ENCODE measurements around the gene MGMT.

MGMT gene

GRCh38 chr10:129780901-129781795 is 314.1 kb downstream of the MGMT start:
- Mint-ChIP-seq H3K9me3 (peaks cover 12% of the 10 kb centered on the region), H3K36me3 (ENCODE audit: low read depth) (no peaks in the 10 kb centered on the region), H3K27ac (no peak overlapping the region), H3K4me1 (ENCODE audit: low read depth) (no peaks in the 10 kb centered on the region), H3K27me3 (ENCODE audit: low read depth) (no peaks in the 10 kb centered on the region), H3K4me3 (no peak overlapping the region)

GRCh38 chr10:129784291-129784690 is 317.2 kb downstream of the MGMT start:
- no peaks in the 10 kb centered on the region for H3K27me3 Mint-ChIP-seq (ENCODE audit: low read depth)
- H3K9me3 Mint-ChIP-seq, result peaks cover 12% of the 10 kb centered on the region
- no peak overlapping the region for H3K4me3 Mint-ChIP-seq
- H3K36me3 Mint-ChIP-seq (ENCODE audit: low read depth), result no peaks in the 10 kb centered on the region
- no peak overlapping the region for H3K27ac Mint-ChIP-seq
- no peaks in the 10 kb centered on the region for H3K4me1 Mint-ChIP-seq (ENCODE audit: low read depth)

GRCh38 chr10:129784891-129785290 is 317.9 kb downstream of the MGMT start:
- Mint-ChIP-seq H3K4me1 (ENCODE audit: low read depth) (no peaks in the 10 kb centered on the region), H3K36me3 (ENCODE audit: low read depth) (no peaks in the 10 kb centered on the region), H3K27me3 (ENCODE audit: low read depth) (no peaks in the 10 kb centered on the region), H3K27ac (no peak overlapping the region), H3K9me3 (peaks cover 12% of the 10 kb centered on the region), H3K4me3 (no peak overlapping the region)

- no peaks in the 10 kb centered on the region for H3K27me3 Mint-ChIP-seq (ENCODE audit: low read depth)
- peaks cover 15% of the 10 kb centered on the region for H3K9me3 Mint-ChIP-seq
- H3K27ac Mint-ChIP-seq, result no peak overlapping the region
- H3K36me3 Mint-ChIP-seq (ENCODE audit: low read depth), result no peaks in the 10 kb centered on the region
- no peak overlapping the region for H3K4me3 Mint-ChIP-seq
- H3K4me1 Mint-ChIP-seq (ENCODE audit: low read depth), result no peaks in the 10 kb centered on the region
Measured at GRCh38 chr10:129785536-129785981, 318.5 kb downstream of the MGMT start.

GRCh38 chr10:129786216-129786615 is 319.2 kb downstream of the MGMT start:
- no peaks in the 10 kb centered on the region for H3K36me3 Mint-ChIP-seq (ENCODE audit: low read depth)
- H3K9me3 Mint-ChIP-seq, result peaks cover 20% of the 10 kb centered on the region
- H3K27ac Mint-ChIP-seq, result no peak overlapping the region

GRCh38 chr10:129787557-129787956 is 320.5 kb downstream of the MGMT start:
- Mint-ChIP-seq H3K36me3 (ENCODE audit: low read depth) (no peaks in the 10 kb centered on the region), H3K9me3 (peaks cover 22% of the 10 kb centered on the region), H3K4me3 (no peak overlapping the region), H3K4me1 (ENCODE audit: low read depth) (no peaks in the 10 kb centered on the region), H3K27me3 (ENCODE audit: low read depth) (no peaks in the 10 kb centered on the region), H3K27ac (no peak overlapping the region)

More at GRCh38 chr10:129786216-129786615, 319.2 kb downstream of the MGMT start:
- Mint-ChIP-seq H3K4me3 (no peak overlapping the region), H3K4me1 (ENCODE audit: low read depth) (no peaks in the 10 kb centered on the region), H3K27me3 (ENCODE audit: low read depth) (no peaks in the 10 kb centered on the region)

GRCh38 chr10:129788215-129788614 is 321.2 kb downstream of the MGMT start:
- H3K27ac Mint-ChIP-seq, result no peak overlapping the region

GRCh38 chr10:129790715-129791446 is 323.8 kb downstream of the MGMT start:
- no peak overlapping the region for H3K4me3 Mint-ChIP-seq
- H3K36me3 Mint-ChIP-seq (ENCODE audit: low read depth), result no peaks in the 10 kb centered on the region
- H3K4me1 Mint-ChIP-seq (ENCODE audit: low read depth), result no peaks in the 10 kb centered on the region

More at GRCh38 chr10:129788215-129788614, 321.2 kb downstream of the MGMT start:
- Mint-ChIP-seq H3K9me3 (peaks cover 27% of the 10 kb centered on the region), H3K27me3 (ENCODE audit: low read depth) (no peaks in the 10 kb centered on the region), H3K4me1 (ENCODE audit: low read depth) (no peaks in the 10 kb centered on the region), H3K36me3 (ENCODE audit: low read depth) (no peaks in the 10 kb centered on the region), H3K4me3 (no peak overlapping the region)

GRCh38 chr10:129792141-129792540 is 325.1 kb downstream of the MGMT start:
- Mint-ChIP-seq H3K27me3 (ENCODE audit: low read depth) (no peaks in the 10 kb centered on the region), H3K9me3 (peaks cover 27% of the 10 kb centered on the region), H3K27ac (no peak overlapping the region), H3K36me3 (ENCODE audit: low read depth) (no peaks in the 10 kb centered on the region), H3K4me3 (no peak overlapping the region), H3K4me1 (ENCODE audit: low read depth) (no peaks in the 10 kb centered on the region)

More at GRCh38 chr10:129790715-129791446, 323.8 kb downstream of the MGMT start:
- Mint-ChIP-seq H3K9me3 (peaks cover 29% of the 10 kb centered on the region), H3K27me3 (ENCODE audit: low read depth) (no peaks in the 10 kb centered on the region), H3K27ac (no peak overlapping the region)

- no peak overlapping the region for H3K27ac Mint-ChIP-seq
- H3K4me1 Mint-ChIP-seq (ENCODE audit: low read depth), result no peaks in the 10 kb centered on the region
- H3K36me3 Mint-ChIP-seq (ENCODE audit: low read depth), result no peaks in the 10 kb centered on the region
- peaks cover 22% of the 10 kb centered on the region for H3K9me3 Mint-ChIP-seq
- no peak overlapping the region for H3K4me3 Mint-ChIP-seq
- no peaks in the 10 kb centered on the region for H3K27me3 Mint-ChIP-seq (ENCODE audit: low read depth)
Measured at GRCh38 chr10:129792864-129793263, 325.8 kb downstream of the MGMT start.

- no peak overlapping the region for H3K4me3 Mint-ChIP-seq
- no peaks in the 10 kb centered on the region for H3K27me3 Mint-ChIP-seq (ENCODE audit: low read depth)
- peaks cover 22% of the 10 kb centered on the region for H3K9me3 Mint-ChIP-seq
- H3K36me3 Mint-ChIP-seq (ENCODE audit: low read depth), result no peaks in the 10 kb centered on the region
- H3K27ac Mint-ChIP-seq, result no peak overlapping the region
- no peaks in the 10 kb centered on the region for H3K4me1 Mint-ChIP-seq (ENCODE audit: low read depth)
Measured at GRCh38 chr10:129793479-129793878, 326.4 kb downstream of the MGMT start.

GRCh38 chr10:129793996-129794395 is 327.0 kb downstream of the MGMT start:
- H3K27me3 Mint-ChIP-seq (ENCODE audit: low read depth), result no peaks in the 10 kb centered on the region
- H3K36me3 Mint-ChIP-seq (ENCODE audit: low read depth), result no peaks in the 10 kb centered on the region
- H3K4me1 Mint-ChIP-seq (ENCODE audit: low read depth), result no peaks in the 10 kb centered on the region
- no peak overlapping the region for H3K4me3 Mint-ChIP-seq
- H3K9me3 Mint-ChIP-seq, result peaks cover 21% of the 10 kb centered on the region
- H3K27ac Mint-ChIP-seq, result no peak overlapping the region

- Mint-ChIP-seq H3K4me1 (ENCODE audit: low read depth) (no peaks in the 10 kb centered on the region), H3K27ac (no peak overlapping the region), H3K4me3 (no peak overlapping the region), H3K9me3 (peaks cover 14% of the 10 kb centered on the region), H3K27me3 (ENCODE audit: low read depth) (no peaks in the 10 kb centered on the region), H3K36me3 (ENCODE audit: low read depth) (no peaks in the 10 kb centered on the region)
Measured at GRCh38 chr10:129796710-129797420, 329.8 kb downstream of the MGMT start.

GRCh38 chr10:129799942-129800341 is 332.9 kb downstream of the MGMT start:
- H3K27ac Mint-ChIP-seq, result no peak overlapping the region
- H3K27me3 Mint-ChIP-seq (ENCODE audit: low read depth), result no peaks in the 10 kb centered on the region
- H3K9me3 Mint-ChIP-seq, result peaks cover 28% of the 10 kb centered on the region
- H3K4me1 Mint-ChIP-seq (ENCODE audit: low read depth), result no peaks in the 10 kb centered on the region
- no peak overlapping the region for H3K4me3 Mint-ChIP-seq
- H3K36me3 Mint-ChIP-seq (ENCODE audit: low read depth), result peaks cover 2% of the 10 kb centered on the region

All from T-helper 1 cell treated with Interleukin-12 subunit alpha and Interleukin-12 subunit beta and Interleukin-4 antibody, amounts not matched to agents 30 μg/mL and 1 μg/mL, for 36 hours (primary cell).